Measurements from ENCODE around the gene C1QA.

DNA sequence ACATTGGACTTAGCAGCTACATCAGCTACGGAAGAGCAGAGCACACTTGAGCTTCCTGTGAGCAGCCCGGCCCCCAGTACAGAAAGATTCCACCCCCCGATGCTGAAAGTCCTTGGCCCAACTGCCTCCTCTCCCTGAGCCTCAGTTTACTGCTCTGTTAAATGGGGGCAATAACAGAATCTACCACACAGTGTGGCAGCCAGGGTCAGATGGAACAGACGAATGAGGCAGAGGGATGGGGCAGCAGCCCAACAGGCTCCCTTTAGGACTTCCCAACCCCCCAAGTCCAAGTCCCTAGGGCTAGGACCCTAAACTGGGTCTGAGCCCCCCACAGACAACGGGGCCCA lies 22.9 kb upstream of the C1QA start:
- TF ChIP-seq CTCF (IDR thresholded peaks at IDR 0.05) (no peak), POLR2A (IDR thresholded peaks at IDR 0.05) (no peak)
